ENCODE results near the gene FBXO3.
A peak's percentile ranks its signal among the peaks of the same experiment; 100 is the strongest.
"Not testable (repeated sequence)": the region's sequence is repeated elsewhere in the genome, so short reads cannot be mapped to it uniquely, and the experiment has no call there.

FBXO3 gene

GRCh38 chr11:33724644-33725035 is 49.7 kb downstream of the FBXO3 start:
- no peak for DNase-seq

DNA sequence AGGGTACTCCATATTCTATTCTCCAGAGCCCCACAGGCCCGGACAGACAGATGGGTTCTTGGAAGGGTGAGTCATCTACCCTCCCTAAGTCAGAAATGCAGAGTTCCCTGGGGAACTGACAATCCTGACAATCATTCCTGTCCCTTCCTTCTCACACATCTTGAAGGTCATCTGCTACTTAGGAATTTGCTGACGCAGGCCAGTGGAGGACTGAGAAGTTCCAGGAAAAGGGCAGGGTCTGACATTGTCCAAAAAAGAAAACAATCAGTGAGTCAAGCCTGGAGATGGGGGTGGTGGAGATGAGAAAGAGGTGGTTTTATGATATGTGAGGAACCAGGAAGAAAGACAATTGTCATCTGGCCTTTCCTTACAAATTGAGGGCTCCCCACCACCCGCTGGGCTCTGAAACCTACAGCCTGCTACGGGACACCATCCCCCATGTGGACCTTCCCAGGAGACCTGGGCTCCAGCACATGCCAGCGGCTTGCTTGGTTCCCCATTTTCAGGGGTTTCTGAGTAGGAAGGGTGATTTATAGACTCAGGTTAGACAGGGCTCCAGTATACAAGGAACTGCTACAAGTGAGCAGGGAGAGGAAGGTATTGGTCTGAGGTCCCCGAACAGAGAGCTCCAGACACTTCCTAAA is 51.0 kb downstream of the FBXO3 start:
- DNase-seq: no peak

GRCh38 chr11:33722590-33723234 is 51.6 kb downstream of the FBXO3 start:
- DNase-seq: no peak

- no peak for DNase-seq
These were observed 52.3 kb downstream of the FBXO3 start for GRCh38 chr11:33721984-33722383.

- DNase-seq: no peak
These were observed 52.9 kb downstream of the FBXO3 start for GRCh38 chr11:33721426-33721825.

DNA sequence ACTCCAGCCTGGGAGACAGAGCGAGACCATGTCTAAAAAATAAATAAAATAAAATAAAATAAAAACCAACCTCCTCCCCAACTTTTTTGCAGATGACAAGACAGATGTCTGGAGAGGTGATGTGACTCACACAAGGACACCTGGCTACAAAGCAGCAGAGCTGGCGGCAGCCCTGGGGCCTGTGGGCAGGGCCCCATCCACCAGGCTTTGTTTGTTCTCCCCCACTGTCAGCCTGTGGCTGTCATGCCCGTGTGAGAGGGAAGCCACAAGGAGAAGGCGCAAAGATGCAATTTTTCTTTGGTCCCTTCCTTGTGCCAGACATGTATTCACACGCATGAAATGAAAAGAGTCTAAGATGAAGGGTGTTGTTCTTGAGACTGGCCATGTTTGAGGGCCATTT is 54.7 kb downstream of the FBXO3 start:
- DNase-seq: no peak

DNA sequence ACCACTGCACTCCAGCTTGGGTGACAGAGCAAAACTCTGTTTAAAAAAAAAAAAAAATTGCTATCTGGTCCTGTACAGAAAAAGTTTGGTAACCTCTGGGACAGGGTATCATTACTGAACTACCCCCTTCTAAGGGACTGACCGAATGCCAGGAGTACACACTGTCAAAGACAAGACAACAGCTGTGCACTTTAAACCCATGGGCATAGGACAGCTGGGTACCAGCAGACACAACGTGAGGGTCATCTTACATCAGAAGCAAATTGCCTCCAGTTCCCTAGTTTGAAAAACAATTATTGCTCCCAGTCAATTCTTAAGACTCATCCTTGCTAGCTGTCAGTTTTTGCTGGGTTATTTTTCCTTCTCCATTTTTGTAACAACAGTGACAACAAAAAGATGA is 55.9 kb downstream of the FBXO3 start:
- no peak for DNase-seq

GRCh38 chr11:33716243-33716642 is 58.1 kb downstream of the FBXO3 start:
- no peak for DNase-seq

DNA sequence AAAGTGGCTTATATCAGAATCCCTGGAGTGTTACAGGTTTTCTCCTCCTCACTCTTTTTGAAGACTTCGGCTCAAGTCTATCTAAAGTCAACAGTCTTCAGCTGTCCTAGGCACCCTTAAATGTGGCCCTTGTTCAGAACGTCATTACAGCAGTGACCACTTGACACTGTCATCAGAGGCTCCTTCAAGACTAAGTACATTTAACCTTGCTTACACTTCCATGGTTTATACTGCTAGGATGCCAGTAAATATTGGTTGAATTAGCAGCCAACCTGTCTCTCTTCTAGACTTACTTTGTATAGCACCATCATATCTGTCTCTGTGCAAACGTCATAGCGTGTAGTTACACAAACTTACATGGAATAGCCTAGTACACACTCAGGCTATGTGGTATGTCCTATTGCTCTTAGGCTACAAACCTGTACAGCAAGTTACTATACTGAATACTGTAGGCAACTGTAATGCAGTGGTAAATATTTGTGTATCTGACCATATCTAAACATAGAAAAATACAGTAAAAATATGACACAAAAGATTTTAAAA is 60.4 kb downstream of the FBXO3 start:
- DNase-seq: no peak

GRCh38 chr11:33713151-33713855 is 61.0 kb downstream of the FBXO3 start:
- DNase-seq: no peak

DNA sequence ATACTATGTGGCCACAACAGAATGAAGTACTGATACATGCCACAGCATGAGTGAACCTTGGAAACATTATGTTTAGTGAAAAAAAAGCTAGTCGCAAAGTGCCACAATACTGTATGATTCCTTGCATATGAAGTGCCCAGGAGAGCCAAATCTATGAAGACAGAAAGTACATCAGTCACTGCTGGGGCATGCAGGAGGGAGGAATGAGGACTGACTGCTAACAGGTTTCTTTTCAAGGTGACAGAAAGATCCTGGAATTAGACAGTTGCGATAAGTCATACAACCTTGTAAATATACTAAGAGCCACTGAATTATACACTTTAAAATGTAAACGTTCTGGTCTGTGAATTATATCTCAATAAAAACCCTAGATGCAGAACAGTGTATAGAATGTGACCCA is 61.9 kb downstream of the FBXO3 start:
- no peak for DNase-seq

DNA sequence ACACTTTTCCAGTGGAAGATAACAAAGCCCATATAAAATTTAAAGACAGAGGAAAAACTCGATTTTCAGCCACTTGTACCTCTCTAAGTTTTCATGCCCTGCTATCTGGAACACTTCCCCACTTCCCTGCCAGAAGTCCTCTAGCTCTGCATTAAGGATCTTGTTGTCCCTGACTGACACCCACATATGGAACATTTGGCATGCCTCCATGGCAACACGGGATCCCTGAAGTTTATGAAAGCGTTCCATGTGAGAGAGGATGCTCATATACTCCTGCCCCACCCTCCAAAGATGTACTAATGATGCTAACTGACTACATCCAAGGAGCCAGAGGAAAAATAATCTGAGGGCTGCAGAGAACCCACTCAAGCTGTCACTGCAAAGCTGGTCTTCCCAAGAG is 64.9 kb downstream of the FBXO3 start:
- DNase-seq: no peak

GRCh38 chr11:33708985-33709384 is 65.3 kb downstream of the FBXO3 start:
- DNase-seq: no peak

DNA sequence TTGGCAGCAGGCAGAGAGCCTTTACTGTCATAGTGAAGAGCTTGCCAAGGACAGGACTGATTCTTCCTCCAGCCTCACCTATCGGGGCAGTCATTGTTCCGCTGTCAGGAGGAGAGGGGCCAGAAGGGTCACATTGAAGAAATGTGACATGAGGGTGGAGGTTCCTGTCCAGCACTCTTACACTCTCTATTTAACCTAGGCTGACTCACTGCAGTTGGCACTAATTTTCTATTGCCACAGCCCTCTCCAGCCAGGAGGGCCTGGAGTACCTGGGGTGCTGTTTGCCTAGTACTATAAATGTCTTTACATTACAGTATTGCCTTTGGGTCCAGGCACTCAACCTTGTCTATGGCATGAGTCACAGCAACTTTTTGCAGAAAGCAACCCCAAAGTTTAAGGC is 66.5 kb downstream of the FBXO3 start:
- not testable (repeated sequence) for DNase-seq

GRCh38 chr11:33706966-33707365 is 67.4 kb downstream of the FBXO3 start:
- DNase-seq: no peak

DNA sequence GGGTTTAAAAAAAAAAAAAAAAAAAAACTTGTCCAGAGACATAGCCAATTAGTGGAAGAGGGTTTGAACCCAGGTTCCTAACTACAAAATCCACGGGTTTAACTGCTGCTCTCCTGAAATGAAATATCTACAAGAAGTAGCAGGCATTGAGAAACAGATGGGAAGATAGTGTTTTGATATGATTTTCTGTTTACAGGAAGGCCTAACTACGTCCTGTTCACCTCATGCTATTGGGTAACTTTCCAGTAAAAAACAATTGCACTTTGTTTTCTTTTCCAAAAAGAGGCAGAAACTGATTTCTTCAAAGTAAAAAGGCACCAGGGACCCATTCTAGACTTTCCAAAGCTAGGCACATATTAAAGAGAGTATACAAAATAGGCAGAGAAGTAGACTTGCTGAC is 67.8 kb downstream of the FBXO3 start:
- no peak for DNase-seq

- DNase-seq: no peak
These were observed 69.9 kb downstream of the FBXO3 start for GRCh38 chr11:33704240-33705002.

- DNase-seq: no peak
These were observed 70.5 kb downstream of the FBXO3 start for GRCh38 chr11:33703788-33704187.

- DNase-seq: no peak
These were observed 71.1 kb downstream of the FBXO3 start for GRCh38 chr11:33703234-33703633.

DNA sequence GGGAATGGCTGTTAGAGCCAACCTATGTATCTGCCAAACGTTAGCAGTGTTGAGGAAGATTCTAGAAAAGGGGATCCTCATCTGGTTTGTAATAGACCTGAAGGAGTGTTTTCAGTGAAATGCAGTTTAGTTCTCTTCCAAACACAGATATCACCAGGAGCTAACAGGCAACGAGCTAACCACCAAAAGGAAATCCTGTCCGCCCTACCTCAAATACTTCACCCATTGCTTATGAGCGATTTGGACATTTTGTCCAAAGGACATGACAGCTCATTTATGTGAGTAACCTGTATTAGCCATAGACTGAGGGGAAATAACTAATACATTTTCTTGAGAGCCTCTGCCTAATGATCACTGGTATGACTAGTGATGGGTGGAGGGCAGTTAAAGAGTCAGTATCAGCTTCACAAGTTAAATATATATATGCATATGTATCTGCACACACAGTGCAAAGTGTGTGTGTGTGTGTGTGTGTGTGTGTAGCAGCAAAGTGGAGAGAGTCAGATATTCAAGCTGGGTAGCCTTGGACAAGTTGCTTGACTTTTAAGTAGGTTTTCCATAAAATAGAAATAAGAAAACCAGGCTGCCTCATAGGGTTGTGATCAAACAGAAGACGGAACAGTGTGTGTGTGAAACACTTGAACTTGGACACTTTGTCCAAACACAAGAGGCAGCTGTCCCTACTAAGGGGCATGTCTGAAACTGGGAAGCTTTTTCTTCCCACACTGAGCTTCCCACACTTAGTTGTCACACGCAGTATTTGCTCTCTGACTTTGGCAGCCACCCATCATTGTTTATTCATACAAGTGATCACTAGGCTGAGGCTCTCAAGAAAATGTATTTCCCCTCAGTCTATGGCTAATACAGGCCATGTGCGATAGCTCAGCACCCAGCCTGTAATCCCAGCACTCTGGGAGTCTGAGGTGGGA is 72.8 kb downstream of the FBXO3 start:
- DNase-seq: no peak

DNA sequence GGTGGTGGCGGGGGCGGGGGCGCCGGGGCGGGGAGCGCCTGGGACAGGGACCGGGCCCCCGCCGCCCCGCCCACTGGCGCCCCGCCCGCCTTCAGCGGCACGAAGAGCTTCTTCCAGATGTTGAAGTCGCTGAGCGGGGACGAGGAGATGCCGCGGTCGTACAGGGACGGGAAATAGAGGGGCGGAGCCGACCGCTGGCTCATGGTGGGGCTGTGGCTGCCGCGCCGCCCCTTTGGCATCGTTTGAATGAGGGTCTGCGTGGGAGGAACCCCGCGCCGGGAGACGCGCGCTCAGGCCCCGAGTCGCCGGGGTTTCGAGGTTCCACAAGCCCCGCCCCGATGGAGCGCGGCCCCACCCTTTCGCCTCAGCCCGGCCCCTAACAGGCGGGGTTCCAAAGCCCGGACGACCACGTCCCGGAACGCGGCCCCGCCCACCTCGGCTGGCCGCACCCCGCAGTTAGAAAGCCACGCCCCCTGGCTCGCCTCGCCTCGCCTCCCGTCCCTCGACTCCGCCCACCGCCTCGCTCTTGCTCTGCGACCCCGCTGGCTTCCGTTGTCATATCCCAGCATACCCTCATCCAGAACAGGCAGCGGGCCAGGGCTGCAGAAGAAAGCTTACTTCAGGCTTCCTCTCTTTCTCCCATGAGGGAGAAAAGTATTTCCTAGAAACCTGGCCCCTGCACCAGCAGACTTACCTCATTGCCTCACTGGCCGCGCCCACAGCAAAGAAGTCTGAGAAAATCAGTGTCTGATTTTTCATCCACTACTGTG is 73.6 kb downstream of the FBXO3 start, which contains the start of gene C11orf91:
TSS of gene C11orf91 (minus strand) at position 325 of the 770 bp plus-strand sequence. CDS start at position 239, 86 bp downstream.
- DNase-seq: peak; percentile 42
